Measurements from ENCODE around the gene TBRG4. TPM values are rescaled to one million over a fixed set of nuclear protein-coding genes. Genes with fewer than 3 reads are reported as not detected.

The TBRG4 gene
- total RNA-seq, 1 donor from 2014 or later = 52.5 TPM

DNA sequence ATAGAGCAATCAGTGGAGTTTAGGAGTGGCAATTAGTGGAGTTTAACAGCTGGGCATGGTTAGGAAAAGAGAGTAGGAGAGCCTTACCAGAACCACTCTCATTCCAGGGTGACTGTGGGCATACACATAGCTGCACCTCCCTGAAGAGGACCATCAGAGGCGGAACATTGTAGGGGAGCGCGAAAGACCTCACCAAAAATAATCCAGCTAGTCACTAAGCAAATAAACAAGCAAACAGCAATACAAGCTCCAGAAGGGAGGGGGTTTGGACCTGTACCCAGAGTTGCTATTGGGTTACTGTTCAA lies 18.6 kb downstream of the TBRG4 start:
- no peak for DNase-seq (ENCODE audit: extremely low read depth, low read depth, low spot score)

DNA sequence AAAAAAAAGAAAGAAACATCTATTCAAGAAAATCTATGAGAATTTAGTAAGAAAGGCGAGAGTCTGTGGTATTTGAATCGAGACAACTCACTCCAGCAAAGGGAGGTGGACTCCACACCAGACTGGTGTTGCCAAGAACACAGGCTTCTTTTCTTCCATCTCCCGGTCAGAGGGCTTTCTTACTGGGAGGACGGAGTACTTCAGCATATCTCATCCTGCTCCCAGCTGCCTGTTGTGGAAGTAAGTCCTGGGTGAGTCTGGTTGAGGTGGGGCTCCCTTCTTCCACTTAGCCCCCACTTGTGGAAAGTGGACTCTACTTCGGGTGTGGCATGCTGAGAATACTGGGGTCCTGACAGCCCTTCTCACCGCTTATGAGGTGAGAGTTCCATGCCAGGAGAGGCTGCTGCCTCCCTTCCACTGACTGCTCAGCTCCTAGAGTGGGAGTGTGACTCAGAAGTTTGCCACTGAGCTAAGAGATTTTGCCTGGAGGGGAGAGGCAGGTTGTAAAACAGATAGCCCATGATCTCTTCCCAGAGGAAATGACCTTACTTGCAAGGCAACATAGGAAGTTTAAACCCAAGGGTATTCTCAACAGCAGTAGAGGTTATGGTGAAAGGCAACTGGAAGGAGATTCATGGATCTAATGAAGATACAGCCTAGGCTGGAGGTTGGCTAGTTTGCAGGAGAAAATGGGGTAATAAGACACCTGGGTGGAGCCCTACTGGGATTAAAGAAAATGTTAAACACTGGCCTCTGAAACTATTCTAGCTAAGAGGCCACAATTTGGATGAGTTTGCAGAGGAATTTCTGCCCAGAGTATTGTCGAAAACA lies 19.2 kb downstream of the TBRG4 start:
- DNase-seq (ENCODE audit: extremely low read depth, low read depth, low spot score) = no peak

GRCh38 chr7:45089341-45089891 lies 22.1 kb downstream of the TBRG4 start:
- DNase-seq (ENCODE audit: extremely low read depth, low read depth, low spot score) = no peak

DNA sequence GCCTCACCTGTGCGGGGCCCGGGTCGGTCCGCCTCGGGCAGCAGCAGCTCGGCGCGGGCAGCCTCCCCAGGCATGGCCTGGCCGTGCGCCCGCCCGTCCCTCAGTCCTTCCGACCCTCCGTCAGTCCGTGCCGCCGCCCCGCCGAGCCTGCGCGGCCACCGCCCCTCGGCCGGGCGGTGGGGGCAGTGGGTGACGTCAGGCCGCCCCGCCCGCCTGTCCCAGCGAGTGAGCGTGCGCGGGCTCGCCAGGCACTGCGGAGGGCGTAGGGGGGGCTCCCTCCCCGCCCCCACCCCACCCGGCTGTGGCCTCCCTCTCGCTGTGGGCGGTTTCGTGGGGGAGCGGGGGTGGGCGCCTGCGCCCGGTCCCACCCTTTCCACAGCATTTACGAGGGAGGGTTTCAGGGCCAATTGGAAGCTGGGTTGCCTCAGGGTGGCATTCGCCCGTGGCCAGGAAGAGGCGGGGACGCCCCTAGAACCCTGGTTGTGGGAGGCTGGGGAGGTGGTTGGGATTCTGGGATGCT lies 22.6 kb downstream of the TBRG4 start, which contains the start of gene NACAD:
NACAD (minus strand) TSS at position 149 of the 520 bp plus-strand sequence; CDS start at position 74, 75 bp downstream.
- no peak for DNase-seq (ENCODE audit: extremely low read depth, low read depth, low spot score)

DNA sequence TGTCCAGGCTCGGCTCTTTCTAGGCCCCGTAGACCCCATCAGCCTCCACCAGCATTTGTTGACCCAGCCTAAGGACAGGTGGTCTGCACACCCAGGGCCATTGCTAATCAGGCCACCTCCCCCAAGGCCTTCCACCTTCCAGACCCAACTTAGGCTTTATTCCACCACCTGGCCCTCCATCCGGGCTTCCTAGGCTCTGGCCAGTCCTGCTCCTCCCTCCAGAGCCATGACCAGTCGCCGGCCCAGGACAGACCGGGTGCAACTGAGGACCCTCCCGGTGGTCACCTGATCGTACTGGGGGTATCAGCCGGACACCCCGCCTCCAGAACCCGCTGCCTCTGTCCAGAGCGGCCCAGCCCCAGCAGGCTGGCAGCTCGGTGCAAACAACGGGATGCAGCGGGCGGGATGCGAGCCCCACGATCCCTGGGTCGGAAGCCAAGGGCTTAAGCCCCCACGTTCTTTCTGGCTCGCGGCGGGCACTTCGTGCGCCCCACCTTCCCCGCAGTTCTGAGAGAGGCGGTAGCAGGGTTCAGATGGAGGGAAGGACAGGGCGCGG lies 23.3 kb downstream of the TBRG4 start:
- DNase-seq (ENCODE audit: extremely low read depth, low read depth, low spot score) = no peak

- no peak for DNase-seq (ENCODE audit: extremely low read depth, low read depth, low spot score)
Observed at GRCh38 chr7:45087301-45088145, 24.0 kb downstream of the TBRG4 start.

DNA sequence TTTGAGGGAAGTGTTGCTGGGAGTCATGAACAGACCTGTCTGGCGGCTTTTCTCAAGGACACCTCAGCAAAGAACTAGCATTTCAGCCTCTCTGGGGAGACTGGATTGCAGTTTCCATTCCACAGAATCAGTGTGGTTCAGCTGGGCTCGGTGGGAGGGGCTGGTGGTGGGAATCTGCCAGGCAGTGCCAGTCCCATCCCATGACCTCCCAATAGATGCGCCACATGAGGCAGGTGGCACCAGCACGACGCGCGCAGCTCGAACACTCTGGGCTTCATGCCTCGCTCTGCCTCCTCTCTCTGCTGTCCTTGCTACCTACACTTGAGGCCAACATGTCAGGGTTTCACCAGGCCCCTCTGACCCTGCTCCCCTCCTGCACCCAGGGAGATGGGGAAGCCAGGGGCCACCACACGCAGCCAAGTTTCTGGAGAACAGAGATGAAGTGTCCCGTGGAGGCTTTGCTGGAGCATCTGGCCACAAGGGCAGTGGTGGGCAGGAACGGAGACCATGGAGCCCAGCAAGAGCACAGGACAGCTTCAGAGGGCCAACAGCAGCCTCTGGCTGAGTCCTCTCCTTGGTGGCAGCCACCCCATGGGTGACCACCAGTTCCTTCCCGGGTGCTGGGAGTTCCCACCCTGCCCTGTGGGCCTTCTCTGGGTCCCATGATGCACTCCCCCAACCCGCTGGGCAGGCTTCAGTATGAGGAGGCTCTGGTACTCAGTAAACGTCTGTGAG lies 25.0 kb downstream of the TBRG4 start:
- no peak for DNase-seq (ENCODE audit: extremely low read depth, low read depth, low spot score)

GRCh38 chr7:45085619-45086200 lies 25.8 kb downstream of the TBRG4 start:
- DNase-seq (ENCODE audit: extremely low read depth, low read depth, low spot score) = no peak

DNA sequence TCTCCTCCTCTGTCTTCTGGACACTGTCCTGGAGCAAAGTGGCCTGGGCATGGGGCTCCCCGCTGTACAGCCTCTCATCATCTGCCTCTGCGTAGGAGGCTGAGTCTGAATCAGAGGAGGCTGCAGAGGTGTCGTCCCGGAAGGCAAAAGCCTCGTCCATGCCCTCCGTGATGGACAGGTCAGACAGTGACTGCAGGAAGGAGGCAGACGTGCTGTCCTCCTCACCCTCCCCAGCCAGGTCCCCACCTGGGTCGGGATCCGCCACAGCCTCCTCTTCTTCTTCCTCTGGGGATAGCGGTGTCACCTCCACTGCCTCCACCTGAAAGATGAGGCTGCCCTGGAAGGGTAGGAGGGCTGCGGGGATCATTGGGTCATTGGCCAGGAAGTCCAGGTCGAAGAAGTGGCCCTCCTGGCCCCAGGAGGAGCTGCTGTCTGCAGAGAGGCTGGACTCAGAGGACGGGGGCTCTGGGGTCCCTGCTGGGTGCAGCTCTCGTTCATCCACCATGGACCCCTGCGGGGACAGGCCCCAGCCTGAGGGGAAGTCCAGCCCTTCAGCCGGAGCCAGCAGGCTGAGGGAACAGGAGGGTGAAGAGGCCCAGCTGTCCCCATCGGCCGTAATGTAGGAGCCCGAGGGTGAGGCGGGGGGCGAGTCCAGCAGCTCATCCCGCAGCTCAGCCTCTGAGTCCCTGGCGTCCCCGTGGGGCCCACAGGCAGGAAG lies 26.4 kb downstream of the TBRG4 start:
- DNase-seq (ENCODE audit: extremely low read depth, low read depth, low spot score) = no peak

- DNase-seq (ENCODE audit: extremely low read depth, low read depth, low spot score) = no peak
Observed at GRCh38 chr7:45084336-45084735, 27.2 kb downstream of the TBRG4 start.

GRCh38 chr7:45082831-45083331 lies 28.6 kb downstream of the TBRG4 start:
- DNase-seq (ENCODE audit: extremely low read depth, low read depth, low spot score) = no peak

DNA sequence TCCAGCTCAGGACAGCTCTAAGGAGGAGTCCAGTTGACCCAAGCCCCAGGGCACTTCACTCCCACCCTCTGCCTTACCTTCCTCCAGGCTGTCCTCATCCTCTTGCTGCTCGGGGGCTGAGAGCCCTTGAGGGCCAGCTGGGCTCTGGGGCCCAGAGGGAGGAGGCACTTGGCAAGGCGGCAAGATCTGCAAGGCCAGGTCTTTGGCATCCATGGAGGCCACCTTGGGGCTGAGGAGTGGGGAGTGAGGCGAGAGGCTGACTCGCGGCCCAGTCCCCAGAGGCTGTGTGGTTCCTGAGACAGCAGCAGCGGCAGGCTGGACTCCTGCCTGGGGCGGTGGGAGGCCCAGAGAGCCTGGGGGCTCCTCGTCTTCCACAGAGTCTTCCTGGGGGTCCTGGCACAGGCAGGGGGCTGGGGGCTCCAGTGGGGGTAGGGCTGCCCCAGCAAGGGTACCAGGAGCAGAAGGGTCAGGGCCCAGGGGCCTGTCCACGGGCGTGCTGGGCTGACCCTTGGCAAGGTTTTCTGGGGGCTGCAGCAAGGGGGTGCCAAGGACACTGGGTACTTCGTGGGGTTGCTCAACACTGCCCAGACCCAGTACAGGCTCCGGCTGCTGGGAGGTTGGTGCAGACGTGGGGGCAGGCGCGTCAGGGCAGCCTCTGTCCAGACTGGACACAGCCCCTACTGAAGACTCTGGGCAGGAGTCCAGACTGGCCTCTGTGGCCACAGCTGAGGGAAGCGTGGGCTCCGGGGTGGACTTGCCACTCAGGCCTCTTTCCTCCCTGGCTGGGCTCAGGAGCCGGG lies 29.3 kb downstream of the TBRG4 start:
- no peak for DNase-seq (ENCODE audit: extremely low read depth, low read depth, low spot score)

GRCh38 chr7:45081670-45081974 lies 29.9 kb downstream of the TBRG4 start:
- no peak for DNase-seq (ENCODE audit: extremely low read depth, low read depth, low spot score)

DNA sequence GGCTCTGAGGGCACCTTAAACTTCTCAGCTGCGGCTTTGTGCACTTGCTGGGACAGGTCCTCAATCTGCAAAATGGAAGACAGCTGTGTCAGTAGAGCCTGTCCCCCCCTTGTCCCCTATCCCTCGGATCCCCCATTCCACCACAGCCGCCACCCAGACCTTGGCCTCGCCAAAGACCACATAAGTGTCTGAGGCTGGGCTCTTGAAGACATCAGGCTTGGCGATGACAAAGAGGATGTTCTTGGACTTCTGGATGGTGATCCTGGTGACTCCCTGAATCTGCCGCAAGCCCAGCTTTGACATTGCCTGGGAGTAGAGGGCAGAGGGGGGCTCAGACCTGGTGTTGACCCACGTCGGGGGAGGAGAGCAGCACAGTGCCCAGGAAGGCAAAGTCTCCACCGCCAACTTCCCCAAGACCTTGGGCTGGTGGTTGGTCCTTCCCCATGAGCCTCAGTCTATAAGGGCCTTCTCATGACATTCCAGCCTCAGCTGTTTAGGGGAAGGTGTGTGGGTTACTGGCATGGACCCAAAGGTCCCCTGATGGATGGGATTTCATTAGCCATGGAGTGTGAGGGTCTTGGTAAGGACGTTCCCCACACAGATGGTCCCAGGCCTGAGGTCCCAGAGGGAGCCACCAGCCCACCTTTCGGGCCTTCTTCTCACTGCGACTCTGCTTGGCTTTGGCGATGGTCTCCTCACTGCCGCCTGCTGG lies 30.4 kb downstream of the TBRG4 start:
- no peak for DNase-seq (ENCODE audit: extremely low read depth, low read depth, low spot score)

- no peak for DNase-seq (ENCODE audit: extremely low read depth, low read depth, low spot score)
Observed at GRCh38 chr7:45080265-45080957, 31.1 kb downstream of the TBRG4 start.

GRCh38 chr7:45078125-45078681 lies 33.3 kb downstream of the TBRG4 start:
- no peak for DNase-seq (ENCODE audit: extremely low read depth, low read depth, low spot score)

GRCh38 chr7:45077579-45077978 lies 33.9 kb downstream of the TBRG4 start:
- DNase-seq (ENCODE audit: extremely low read depth, low read depth, low spot score) = no peak
